Measurements from ENCODE around the gene VAPA. TPM values are rescaled to one million over a fixed set of nuclear protein-coding genes. Genes with fewer than 3 reads are reported as not detected.

Gene VAPA
- total and polyA plus RNA-seq, 2 donors (not counting 3 experiments of a cell fraction or from before 2014, with no cell fraction given) = 105 to 163 TPM

GRCh38 chr18:9989481-9989880, 75.7 kb downstream of the VAPA start:
- no TSS peak for BruUV-seq (replicated peaks)
- H3K4me3 ChIP-seq (replicated peaks in 1 of 3; ENCODE audit: insufficient read depth in 1 of 3, low read depth in 1 of 3, low read length in 3 of 3) = no peak overlapping the region
- H2AFZ ChIP-seq (ENCODE audit: low read depth, low read length) = no peak overlapping the region
- DNase-seq (ENCODE audit: low read depth, low spot score) (no peak), FAIRE-seq (no peak)
- TF ChIP-seq, protein P1, sequence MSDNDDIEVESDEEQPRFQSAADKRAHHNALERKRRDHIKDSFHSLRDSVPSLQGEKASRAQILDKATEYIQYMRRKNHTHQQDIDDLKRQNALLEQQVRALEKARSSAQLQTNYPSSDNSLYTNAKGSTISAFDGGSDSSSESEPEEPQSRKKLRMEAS (IDR thresholded peaks at IDR 0.05; ENCODE audit: insufficient read depth, insufficient read length) = no peak
- TF ChIP-seq GATA2 (IDR thresholded peaks at IDR 0.05; ENCODE audit: insufficient read depth, insufficient read length, low read depth, low read length) (no peak), POLR2AphosphoS5 (IDR thresholded peaks at IDR 0.05; ENCODE audit: insufficient read depth, low read depth, low read length) (no peak), POLR2A (IDR thresholded peaks at IDR 0.05; ENCODE audit: low read depth, low read length) (no peak), JUN (IDR thresholded peaks at IDR 0.05; ENCODE audit: borderline replicate concordance, insufficient read depth, insufficient read length, low read depth) (no peak), EZH2 (IDR thresholded peaks at IDR 0.05; ENCODE audit: borderline replicate concordance, low read depth, low read length, severe bottlenecking) (no peak), FOS (IDR thresholded peaks at IDR 0.05; ENCODE audit: borderline replicate concordance, insufficient read depth, low read length) (no peak), MYC (IDR thresholded peaks at IDR 0.05; ENCODE audit: low read depth, low read length) (no peak)
- TF ChIP-seq, protein P2, sequence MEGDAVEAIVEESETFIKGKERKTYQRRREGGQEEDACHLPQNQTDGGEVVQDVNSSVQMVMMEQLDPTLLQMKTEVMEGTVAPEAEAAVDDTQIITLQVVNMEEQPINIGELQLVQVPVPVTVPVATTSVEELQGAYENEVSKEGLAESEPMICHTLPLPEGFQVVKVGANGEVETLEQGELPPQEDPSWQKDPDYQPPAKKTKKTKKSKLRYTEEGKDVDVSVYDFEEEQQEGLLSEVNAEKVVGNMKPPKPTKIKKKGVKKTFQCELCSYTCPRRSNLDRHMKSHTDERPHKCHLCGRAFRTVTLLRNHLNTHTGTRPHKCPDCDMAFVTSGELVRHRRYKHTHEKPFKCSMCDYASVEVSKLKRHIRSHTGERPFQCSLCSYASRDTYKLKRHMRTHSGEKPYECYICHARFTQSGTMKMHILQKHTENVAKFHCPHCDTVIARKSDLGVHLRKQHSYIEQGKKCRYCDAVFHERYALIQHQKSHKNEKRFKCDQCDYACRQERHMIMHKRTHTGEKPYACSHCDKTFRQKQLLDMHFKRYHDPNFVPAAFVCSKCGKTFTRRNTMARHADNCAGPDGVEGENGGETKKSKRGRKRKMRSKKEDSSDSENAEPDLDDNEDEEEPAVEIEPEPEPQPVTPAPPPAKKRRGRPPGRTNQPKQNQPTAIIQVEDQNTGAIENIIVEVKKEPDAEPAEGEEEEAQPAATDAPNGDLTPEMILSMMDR (IDR thresholded peaks at IDR 0.05; ENCODE audit: extremely low read depth in 1 of 2, insufficient read depth in 1 of 2, low read depth in 1 of 2, low read length in 2 of 2) = no peak
- ChIA-PET CTCF (interaction anchor here (1.1 kb wide), 1 partner anchor 17 kb away, joined by 4 read pairs; no protein-coding TSS in a partner anchor), POLR2A (no interaction called here)
- H3K79me2 ChIP-seq (ENCODE audit: control insufficient read depth, insufficient read depth, low read length) = no peaks in the 10 kb centered on the region
- no peak overlapping the region for H3K27ac ChIP-seq (ENCODE audit: insufficient read depth, low read depth, low read length)
- intact Hi-C loops (cut with micrococcal nuclease) (no loop called here), dilution Hi-C loops (cut with MboI; ENCODE audit: extremely low pct_ligation_motif_present, low sequenced_read_pairs) (loop anchor here (25.0 kb wide), 1 partner anchor 523 kb away; no protein-coding TSS in a partner anchor)
- no peaks in the 10 kb centered on the region for H4K20me1 ChIP-seq (replicated peaks; ENCODE audit: control insufficient read depth, extremely low read depth, insufficient read depth, low read length)
- no peak overlapping the region for H3K4me2 ChIP-seq (ENCODE audit: insufficient read depth, low read length)
- no peaks in the 10 kb centered on the region for H3K9me1 ChIP-seq (replicated peaks; ENCODE audit: control insufficient read depth, extremely low read depth, insufficient read depth, low read length)
- no peaks in the 10 kb centered on the region for H3K4me1 ChIP-seq (ENCODE audit: control insufficient read depth, extremely low read depth, insufficient read depth, low read length)
- H3K9me3 ChIP-seq (replicated peaks; ENCODE audit: control insufficient read depth, insufficient read depth, low read length) = no peaks in the 10 kb centered on the region
- peaks cover 13 to 27% of the 10 kb centered on the region in 2 experiments for H3K27me3 ChIP-seq (ENCODE audit: control insufficient read depth in 2 of 2, insufficient read depth in 2 of 2, low read length in 2 of 2)
- no peaks in the 10 kb centered on the region for H3K36me3 ChIP-seq (ENCODE audit: control insufficient read depth in 2 of 2, extremely low read depth in 1 of 2, insufficient read depth in 2 of 2, low read length in 2 of 2)
- no peak overlapping the region for H3K9ac ChIP-seq (replicated peaks; ENCODE audit: extremely low read depth, insufficient read depth, low read length)
